NCI-H128 (cell line): ENCODE results near the gene TTC7B.
A peak's percentile ranks its signal among the peaks of the same experiment; 100 is the strongest.

Source experiments
- DNase-seq: peaks from one replicate; lab custom pipeline; 2025; ENCODE audit not compliant: unreplicated experiment; lab: John Stamatoyannopoulos, UW

The TTC7B gene

GRCh38 chr14:90578283-90578985, 237.8 kb downstream of the TTC7B start:
- DNase-seq: no peak

GRCh38 chr14:90577661-90578282, 238.5 kb downstream of the TTC7B start:
- no peak for DNase-seq

GRCh38 chr14:90576981-90577660, 239.1 kb downstream of the TTC7B start:
- no peak for DNase-seq

- DNase-seq: no peak
Observed at GRCh38 chr14:90576581-90576980, 239.6 kb downstream of the TTC7B start.

- DNase-seq: no peak
Observed at GRCh38 chr14:90575781-90576180, 240.4 kb downstream of the TTC7B start.

GRCh38 chr14:90575336-90575735, 240.9 kb downstream of the TTC7B start:
- no peak for DNase-seq

- DNase-seq: peak; percentile 44
Observed at GRCh38 chr14:90574188-90575131, 241.8 kb downstream of the TTC7B start.

- DNase-seq: no peak
Observed at GRCh38 chr14:90573385-90574105, 242.7 kb downstream of the TTC7B start.

- DNase-seq: no peak
Observed at GRCh38 chr14:90572441-90573150, 243.6 kb downstream of the TTC7B start.

- DNase-seq: no peak
Observed at GRCh38 chr14:90571149-90571947, 244.9 kb downstream of the TTC7B start.

GRCh38 chr14:90570461-90570860, 245.8 kb downstream of the TTC7B start:
- DNase-seq: no peak

GRCh38 chr14:90569606-90570387, 246.4 kb downstream of the TTC7B start:
- DNase-seq: no peak

GRCh38 chr14:90569201-90569600, 247.0 kb downstream of the TTC7B start:
- DNase-seq: no peak

GRCh38 chr14:90568405-90568804, 247.8 kb downstream of the TTC7B start:
- DNase-seq: no peak

GRCh38 chr14:90567991-90568390, 248.2 kb downstream of the TTC7B start:
- no peak for DNase-seq

GRCh38 chr14:90567191-90567590, 249.0 kb downstream of the TTC7B start:
- no peak for DNase-seq

- DNase-seq: no peak
Observed at GRCh38 chr14:90566481-90566880, 249.7 kb downstream of the TTC7B start.

GRCh38 chr14:90564496-90564895, 251.7 kb downstream of the TTC7B start:
- DNase-seq: no peak
